ENCODE results near the gene CPS1. TPM values are rescaled to one million over a fixed set of nuclear protein-coding genes. Genes with fewer than 3 reads are reported as not detected.
A peak's percentile ranks its signal among the peaks of the same experiment; 100 is the strongest.

The CPS1 gene
- total RNA-seq, 1 experiment from 2014 or later = 0.84 TPM

GRCh38 chr2:210687786-210688470, 131.5 kb downstream of the CPS1 start:
- Mint-ChIP-seq H3K4me1 (ENCODE audit: low read depth, unreplicated experiment) (peaks cover 8% of the 10 kb centered on the region), H3K4me3 (ENCODE audit: unreplicated experiment) (no peak overlapping the region), H3K9me3 (ENCODE audit: unreplicated experiment) (no peaks in the 10 kb centered on the region), H3K27ac (ENCODE audit: unreplicated experiment) (no peak overlapping the region), H3K27me3 (ENCODE audit: insufficient read depth, unreplicated experiment) (peaks cover 3% of the 10 kb centered on the region), H3K36me3 (ENCODE audit: insufficient read depth, unreplicated experiment) (no peaks in the 10 kb centered on the region)
- H3K27me3 ChIP-seq (replicated peaks; ENCODE audit: control insufficient read depth, insufficient read depth, low read length) = no peaks in the 10 kb centered on the region
- no peaks in the 10 kb centered on the region for H3K36me3 ChIP-seq (ENCODE audit: control insufficient read depth, insufficient read depth, low read length)
- no peaks in the 10 kb centered on the region for H3K9me3 ChIP-seq
- BruUV-seq (replicated peaks) = no TSS peak
- H3K4me1 ChIP-seq = peaks cover 7% of the 10 kb centered on the region
- TF ChIP-seq, protein P1, sequence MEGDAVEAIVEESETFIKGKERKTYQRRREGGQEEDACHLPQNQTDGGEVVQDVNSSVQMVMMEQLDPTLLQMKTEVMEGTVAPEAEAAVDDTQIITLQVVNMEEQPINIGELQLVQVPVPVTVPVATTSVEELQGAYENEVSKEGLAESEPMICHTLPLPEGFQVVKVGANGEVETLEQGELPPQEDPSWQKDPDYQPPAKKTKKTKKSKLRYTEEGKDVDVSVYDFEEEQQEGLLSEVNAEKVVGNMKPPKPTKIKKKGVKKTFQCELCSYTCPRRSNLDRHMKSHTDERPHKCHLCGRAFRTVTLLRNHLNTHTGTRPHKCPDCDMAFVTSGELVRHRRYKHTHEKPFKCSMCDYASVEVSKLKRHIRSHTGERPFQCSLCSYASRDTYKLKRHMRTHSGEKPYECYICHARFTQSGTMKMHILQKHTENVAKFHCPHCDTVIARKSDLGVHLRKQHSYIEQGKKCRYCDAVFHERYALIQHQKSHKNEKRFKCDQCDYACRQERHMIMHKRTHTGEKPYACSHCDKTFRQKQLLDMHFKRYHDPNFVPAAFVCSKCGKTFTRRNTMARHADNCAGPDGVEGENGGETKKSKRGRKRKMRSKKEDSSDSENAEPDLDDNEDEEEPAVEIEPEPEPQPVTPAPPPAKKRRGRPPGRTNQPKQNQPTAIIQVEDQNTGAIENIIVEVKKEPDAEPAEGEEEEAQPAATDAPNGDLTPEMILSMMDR (IDR thresholded peaks at IDR 0.05; ENCODE audit: insufficient read depth in 1 of 2, low read depth in 1 of 2, low read length in 1 of 2, severe bottlenecking in 1 of 2, unreplicated experiment in 1 of 2) = no peak
- H3K4me3 ChIP-seq (ENCODE audit: low read depth, low read length) = no peak overlapping the region
- DNase-seq = no peak
- CTCF ChIA-PET = no interaction called here
- POLR2A ChIA-PET = no interaction called here
- intact Hi-C loops (cut with micrococcal nuclease; ENCODE audit: unreplicated experiment) = no loop called here

GRCh38 chr2:210707900-210708299, 151.5 kb downstream of the CPS1 start:
- no peaks in the 10 kb centered on the region for H3K4me1 Mint-ChIP-seq (ENCODE audit: low read depth, unreplicated experiment)
- POLR2A ChIA-PET = interaction anchor here (0.6 kb wide), 1 partner anchor 77 kb away, joined by 8 read pairs; no protein-coding TSS in a partner anchor
- H3K4me1 ChIP-seq = peaks cover 6% of the 10 kb centered on the region; the same call in 1 of the 2 replicates
- H3K4me3 Mint-ChIP-seq (ENCODE audit: unreplicated experiment) = no peak overlapping the region
- CTCF ChIA-PET = no interaction called here
- no peaks in the 10 kb centered on the region for H3K36me3 Mint-ChIP-seq (ENCODE audit: insufficient read depth, unreplicated experiment)
- intact Hi-C loops (cut with micrococcal nuclease; ENCODE audit: unreplicated experiment) = no loop called here
- no peaks in the 10 kb centered on the region for H3K27me3 ChIP-seq (replicated peaks; ENCODE audit: control insufficient read depth, insufficient read depth, low read length)
- no peak for DNase-seq
- H3K9me3 ChIP-seq = no peaks in the 10 kb centered on the region
- TF ChIP-seq, protein P1 (IDR thresholded peaks at IDR 0.05; ENCODE audit: insufficient read depth in 1 of 2, low read depth in 1 of 2, low read length in 1 of 2, severe bottlenecking in 1 of 2, unreplicated experiment in 1 of 2) = no peak
- H3K27ac Mint-ChIP-seq (ENCODE audit: unreplicated experiment) = no peak overlapping the region
- no peaks in the 10 kb centered on the region for H3K36me3 ChIP-seq (ENCODE audit: control insufficient read depth, insufficient read depth, low read length)
- H3K4me3 ChIP-seq (ENCODE audit: low read depth, low read length) = no peak overlapping the region
- no TSS peak for BruUV-seq (replicated peaks)
- no peaks in the 10 kb centered on the region for H3K9me3 Mint-ChIP-seq (ENCODE audit: unreplicated experiment)
- peaks cover 1% of the 10 kb centered on the region for H3K27me3 Mint-ChIP-seq (ENCODE audit: insufficient read depth, unreplicated experiment)

GRCh38 chr2:210713122-210713521, 156.7 kb downstream of the CPS1 start:
- no peaks in the 10 kb centered on the region for H3K36me3 Mint-ChIP-seq (ENCODE audit: insufficient read depth, unreplicated experiment)

More at GRCh38 chr2:210713122-210713521, 156.7 kb downstream of the CPS1 start:
- no TSS peak for BruUV-seq (replicated peaks)
- no peaks in the 10 kb centered on the region for H3K9me3 Mint-ChIP-seq (ENCODE audit: unreplicated experiment)
- H3K36me3 ChIP-seq (ENCODE audit: control insufficient read depth, insufficient read depth, low read length) = no peaks in the 10 kb centered on the region
- CTCF ChIA-PET = no interaction called here
- peaks cover 6% of the 10 kb centered on the region; the same call in 1 of the 2 replicates for H3K4me1 ChIP-seq
- H3K27me3 Mint-ChIP-seq (ENCODE audit: insufficient read depth, unreplicated experiment) = peaks cover 9% of the 10 kb centered on the region
- H3K27ac Mint-ChIP-seq (ENCODE audit: unreplicated experiment) = no peak overlapping the region
- TF ChIP-seq, protein P1 (IDR thresholded peaks at IDR 0.05; ENCODE audit: insufficient read depth in 1 of 2, low read depth in 1 of 2, low read length in 1 of 2, severe bottlenecking in 1 of 2, unreplicated experiment in 1 of 2) = no peak
- no peak overlapping the region for H3K4me3 Mint-ChIP-seq (ENCODE audit: unreplicated experiment)
- POLR2A ChIA-PET = no interaction called here
- DNase-seq = peak in 1 of 2 experiments; percentile 3
- intact Hi-C loops (cut with micrococcal nuclease; ENCODE audit: unreplicated experiment) = no loop called here
- H3K4me1 Mint-ChIP-seq (ENCODE audit: low read depth, unreplicated experiment) = no peaks in the 10 kb centered on the region
- H3K9me3 ChIP-seq = no peaks in the 10 kb centered on the region
- no peaks in the 10 kb centered on the region for H3K27me3 ChIP-seq (replicated peaks; ENCODE audit: control insufficient read depth, insufficient read depth, low read length)
- H3K4me3 ChIP-seq (ENCODE audit: low read depth, low read length) = no peak overlapping the region

Measured in Caco-2 (cell line).